ENCODE data around the gene N4BP3. TPM values are rescaled to one million over a fixed set of nuclear protein-coding genes. Genes with fewer than 3 reads are reported as not detected.

N4BP3 gene
- total RNA-seq, 3 donors from 2014 or later: 0.32 to 9.8 (median 4.9) TPM

DNA sequence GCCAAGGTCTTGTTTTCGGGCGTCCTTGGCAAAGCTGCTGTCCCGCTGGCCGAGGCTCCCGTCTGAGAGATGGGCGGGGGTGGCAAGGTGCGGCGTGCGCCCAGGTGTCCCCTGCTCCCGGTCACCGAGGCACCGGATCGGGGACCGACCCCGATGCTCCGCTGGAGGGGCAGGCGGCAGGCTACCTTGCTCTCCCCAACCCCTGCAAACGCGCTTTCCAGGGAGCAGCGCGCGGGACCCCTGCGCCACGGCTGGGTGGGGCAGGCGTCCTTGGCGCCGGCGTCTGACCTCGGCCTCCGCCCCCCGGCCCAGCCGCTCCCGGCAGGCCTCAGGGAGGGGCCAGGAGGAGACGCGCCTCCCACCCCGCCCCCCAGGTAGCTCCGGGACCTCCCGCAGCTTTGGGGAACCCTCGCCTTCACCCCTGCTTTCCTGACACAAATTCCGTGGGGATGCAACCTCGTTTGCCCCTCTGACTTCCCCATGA, 551 bp downstream of the N4BP3 start:
- H3K27me3 ChIP-seq: peaks cover 0 to 3% of the 10 kb centered on the region in 2 donors
- TF ChIP-seq, protein P1, sequence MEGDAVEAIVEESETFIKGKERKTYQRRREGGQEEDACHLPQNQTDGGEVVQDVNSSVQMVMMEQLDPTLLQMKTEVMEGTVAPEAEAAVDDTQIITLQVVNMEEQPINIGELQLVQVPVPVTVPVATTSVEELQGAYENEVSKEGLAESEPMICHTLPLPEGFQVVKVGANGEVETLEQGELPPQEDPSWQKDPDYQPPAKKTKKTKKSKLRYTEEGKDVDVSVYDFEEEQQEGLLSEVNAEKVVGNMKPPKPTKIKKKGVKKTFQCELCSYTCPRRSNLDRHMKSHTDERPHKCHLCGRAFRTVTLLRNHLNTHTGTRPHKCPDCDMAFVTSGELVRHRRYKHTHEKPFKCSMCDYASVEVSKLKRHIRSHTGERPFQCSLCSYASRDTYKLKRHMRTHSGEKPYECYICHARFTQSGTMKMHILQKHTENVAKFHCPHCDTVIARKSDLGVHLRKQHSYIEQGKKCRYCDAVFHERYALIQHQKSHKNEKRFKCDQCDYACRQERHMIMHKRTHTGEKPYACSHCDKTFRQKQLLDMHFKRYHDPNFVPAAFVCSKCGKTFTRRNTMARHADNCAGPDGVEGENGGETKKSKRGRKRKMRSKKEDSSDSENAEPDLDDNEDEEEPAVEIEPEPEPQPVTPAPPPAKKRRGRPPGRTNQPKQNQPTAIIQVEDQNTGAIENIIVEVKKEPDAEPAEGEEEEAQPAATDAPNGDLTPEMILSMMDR (IDR thresholded peaks at IDR 0.05): no peak
- TF ChIP-seq POLR2AphosphoS5 (IDR thresholded peaks at IDR 0.05) (no peak), POLR2A (IDR thresholded peaks at IDR 0.05) (no peak)
- peaks cover 0 to 14% of the 10 kb centered on the region in 2 donors for H3K4me1 ChIP-seq

GRCh38 chr5:178114325-178115135, 1.2 kb downstream of the N4BP3 start:
- intact Hi-C loops (cut with DNase I; ENCODE audit: low total_unique reads): no loop called here
- DNase-seq (ENCODE audit: low spot score in 2 of 2): no peak
- peak overlapping the region; percentile 30 to 76 (median 68) for H3K4me3 ChIP-seq
- H3K36me3 ChIP-seq: no peaks in the 10 kb centered on the region
- H3K27me3 ChIP-seq: peaks cover 0 to 3% of the 10 kb centered on the region in 2 donors
- peak overlapping the region; percentile 53 to 79 for H3K27ac ChIP-seq
- TF ChIP-seq, protein P1 (IDR thresholded peaks at IDR 0.05): no peak
- no peak for TF ChIP-seq POLR2A (IDR thresholded peaks at IDR 0.05)
- no peak for TF ChIP-seq POLR2AphosphoS5 (IDR thresholded peaks at IDR 0.05)
- H3K4me1 ChIP-seq: peaks cover 0 to 13% of the 10 kb centered on the region in 2 donors
- no peaks in the 10 kb centered on the region for H3K9me3 ChIP-seq

More for the DNA sequence above, 551 bp downstream of the N4BP3 start:
- Histone ChIP-seq H3K27ac (peak overlapping the region; percentile 53 to 79), H3K9me3 (no peaks in the 10 kb centered on the region), H3K4me3 (peak overlapping the region; percentile 30 to 76 (median 68)), H3K36me3 (no peaks in the 10 kb centered on the region)
- intact Hi-C loops (cut with DNase I; ENCODE audit: low total_unique reads): no loop called here
- DNase-seq (ENCODE audit: low spot score in 2 of 2): no peak

DNA sequence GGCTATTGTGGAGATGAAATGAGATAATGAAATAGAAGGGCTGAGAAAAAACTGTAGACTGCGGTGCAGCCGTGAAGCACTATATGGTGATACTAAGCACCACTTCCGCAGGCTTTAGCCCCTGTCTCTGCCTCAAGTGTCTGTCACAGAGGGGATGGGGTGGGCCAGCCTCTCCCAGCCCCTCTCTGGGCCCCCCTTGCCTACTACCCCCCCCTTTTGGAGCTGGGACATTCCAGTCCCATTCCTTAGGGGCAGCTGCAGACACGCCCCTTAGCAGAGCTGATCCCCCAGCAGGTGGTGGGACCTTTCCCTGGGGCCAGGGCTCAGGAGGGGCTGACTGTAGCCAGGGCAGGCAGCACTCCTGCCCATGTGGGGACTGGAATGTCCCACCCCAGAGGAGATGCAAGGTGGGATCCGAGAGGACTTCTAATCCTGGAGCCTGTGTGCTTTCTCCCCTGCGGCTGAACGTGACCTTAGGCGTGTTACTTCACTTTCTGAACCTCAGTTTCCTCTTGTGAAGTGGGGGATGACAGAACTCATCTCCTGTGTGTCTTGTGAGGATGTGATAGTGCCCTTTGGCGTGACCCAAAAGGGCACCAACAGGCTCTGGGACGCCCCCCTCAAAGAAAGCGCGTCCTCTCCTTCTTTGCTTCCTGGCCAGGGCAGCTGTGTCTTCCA, 1.9 kb downstream of the N4BP3 start:
- Histone ChIP-seq H3K36me3 (no peaks in the 10 kb centered on the region), H3K9me3 (no peaks in the 10 kb centered on the region), H3K27me3 (peaks cover 0 to 3% of the 10 kb centered on the region in 2 donors), H3K27ac (peak overlapping the region in 1 of 2 donors; percentile 53), H3K4me3 (peak overlapping the region in 2 of 3 donors; percentile 68 to 76), H3K4me1 (peaks cover 0 to 13% of the 10 kb centered on the region in 2 donors)
- TF ChIP-seq POLR2AphosphoS5 (IDR thresholded peaks at IDR 0.05) (no peak), POLR2A (IDR thresholded peaks at IDR 0.05) (no peak)
- TF ChIP-seq, protein P1 (IDR thresholded peaks at IDR 0.05): no peak
- intact Hi-C loops (cut with DNase I; ENCODE audit: low total_unique reads): no loop called here
- no peak for DNase-seq (ENCODE audit: low spot score in 2 of 2)

DNA sequence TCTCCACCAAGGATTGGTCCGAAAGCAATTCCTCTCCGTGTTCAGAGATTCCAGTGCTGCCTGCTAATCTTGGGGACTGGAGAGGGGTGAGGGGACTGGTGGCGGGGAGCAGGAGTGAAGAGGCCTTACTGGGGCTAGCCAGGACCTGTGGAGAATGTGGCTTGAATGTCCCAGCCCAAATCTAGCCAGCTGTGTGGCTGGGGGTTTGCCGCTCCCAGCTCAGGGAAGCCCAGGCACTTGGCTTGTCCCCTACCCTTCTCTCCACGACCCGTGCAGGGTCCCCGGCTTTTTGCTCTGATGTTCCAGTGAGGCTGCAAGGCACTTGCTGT, 2.4 kb downstream of the N4BP3 start:
- no peak for DNase-seq (ENCODE audit: low spot score in 2 of 2)
- peak overlapping the region in 1 of 3 donors; percentile 22 for H3K4me3 ChIP-seq
- no peaks in the 10 kb centered on the region for H3K9me3 ChIP-seq
- peaks cover 0 to 3% of the 10 kb centered on the region in 2 donors for H3K27me3 ChIP-seq
- TF ChIP-seq, protein P1 (IDR thresholded peaks at IDR 0.05): no peak
- TF ChIP-seq POLR2AphosphoS5 (IDR thresholded peaks at IDR 0.05) (no peak), POLR2A (IDR thresholded peaks at IDR 0.05) (no peak)
- intact Hi-C loops (cut with DNase I; ENCODE audit: low total_unique reads): no loop called here
- H3K27ac ChIP-seq: no peak overlapping the region
- H3K4me1 ChIP-seq: peaks cover 0 to 15% of the 10 kb centered on the region in 2 donors
- no peaks in the 10 kb centered on the region for H3K36me3 ChIP-seq
